GM18505 (cell line): Measurements from ENCODE around the gene CDH6.

Experiments used
- ATAC-seq: cut with Tn5 transposase; IDR thresholded peaks from one replicate; pipeline ENCODE4 v1.9.1; 2021; ENCODE audit not compliant: unreplicated experiment
- POLR2A ChIP-seq: IDR thresholded peaks from 4 replicates; pipeline ENCODE4 v1.6.1; 2011; ENCODE audit warnings: borderline replicate concordance; ENCODE audit not compliant: insufficient read depth, insufficient read length; ENCODE audit errors: extremely low read depth

Gene CDH6

GRCh38 chr5:31365776-31366175 is 172.3 kb downstream of the CDH6 start:
- no peak for TF ChIP-seq POLR2A
- ATAC-seq: no peak

- ATAC-seq: no peak
- no peak for TF ChIP-seq POLR2A
These were observed 173.5 kb downstream of the CDH6 start for GRCh38 chr5:31366941-31367340.

GRCh38 chr5:31372124-31372523 is 178.6 kb downstream of the CDH6 start:
- TF ChIP-seq POLR2A: no peak
- no peak for ATAC-seq

- ATAC-seq: no peak
- TF ChIP-seq POLR2A: no peak
These were observed 182.7 kb downstream of the CDH6 start for GRCh38 chr5:31375999-31376720.

- TF ChIP-seq POLR2A: no peak
- no peak for ATAC-seq
These were observed 183.9 kb downstream of the CDH6 start for GRCh38 chr5:31377274-31377946.

GRCh38 chr5:31378136-31378535 is 184.7 kb downstream of the CDH6 start:
- no peak for ATAC-seq
- TF ChIP-seq POLR2A: no peak
